HEK293 (cell line): ENCODE results near the gene PSMC2.
A peak's percentile ranks its signal among the peaks of the same experiment; 100 is the strongest.

Source experiments
- CTCF ChIP-seq: fragments of 450-650 bp; formaldehyde crosslinking; IDR thresholded peaks from 2 replicates; pipeline ENCODE4 v1.5.1; 2016; ENCODE audit warnings: missing biosample characterization, missing genetic modification characterization
- ELK4 ChIP-seq: IDR thresholded peaks from 2 replicates; pipeline ENCODE4 v1.6.1; 2011; ENCODE audit warnings: mild to moderate bottlenecking, low read depth, low read length, borderline replicate concordance
- SP3 ChIP-seq: fragments of 450-650 bp; formaldehyde crosslinking; IDR thresholded peaks from 2 replicates; pipeline ENCODE4 v1.5.1; 2016; ENCODE audit warnings: missing biosample characterization, missing genetic modification characterization
- SP7 ChIP-seq: fragments of 450-650 bp; formaldehyde crosslinking; IDR thresholded peaks from 2 replicates; pipeline ENCODE4 v1.5.1; 2016; ENCODE audit warnings: missing biosample characterization, missing genetic modification characterization
- ZBTB10 ChIP-seq: fragments of 450-650 bp; formaldehyde crosslinking; IDR thresholded peaks from 2 replicates; pipeline ENCODE4 v1.5.1; 2016; ENCODE audit warnings: missing biosample characterization, missing genetic modification characterization
- ZBTB49 ChIP-seq: fragments of 450-650 bp; formaldehyde crosslinking; IDR thresholded peaks from 2 replicates; pipeline ENCODE4 v1.5.1; 2016; ENCODE audit warnings: missing biosample characterization, missing genetic modification characterization, low read depth
- ZNF138 ChIP-seq: fragments of 450-650 bp; formaldehyde crosslinking; IDR thresholded peaks from 2 replicates; pipeline ENCODE4 v1.5.1; 2016; ENCODE audit warnings: missing biosample characterization, missing genetic modification characterization, borderline replicate concordance
- ZNF24 ChIP-seq: fragments of 450-650 bp; formaldehyde crosslinking; IDR thresholded peaks from 2 replicates; pipeline ENCODE4 v1.5.1; 2016; ENCODE audit warnings: missing biosample characterization, missing genetic modification characterization
- ZNF26 ChIP-seq: fragments of 450-650 bp; formaldehyde crosslinking; IDR thresholded peaks from 2 replicates; pipeline ENCODE4 v1.5.1; 2016; ENCODE audit warnings: missing biosample characterization, missing genetic modification characterization
- ZNF274 ChIP-seq, 2 experiments: fragments of 200-500 bp in 1 of 2; fragments of 450-650 bp in 1 of 2; sonication (Bioruptor generic) in 1 of 2; formaldehyde crosslinking in 1 of 2; IDR thresholded peaks; 2 replicates each; pipeline versions ENCODE4 v1.5.1 to v1.6.1; 2014 to 2016; ENCODE audit warnings: borderline replicate concordance in 1 of 2, inconsistent platforms in 1 of 2, low read length in 1 of 2, missing biosample characterization in 1 of 2, missing genetic modification characterization in 1 of 2
- ZNF335 ChIP-seq: fragments of 450-650 bp; formaldehyde crosslinking; conservative IDR thresholded peaks from 2 replicates; pipeline ENCODE4 v1.5.1; 2016; ENCODE audit warnings: missing biosample characterization, missing genetic modification characterization
- ZNF48 ChIP-seq: fragments of 450-650 bp; formaldehyde crosslinking; IDR thresholded peaks from 2 replicates; pipeline ENCODE4 v1.5.1; 2016; ENCODE audit warnings: missing biosample characterization, missing genetic modification characterization
- ZSCAN4 ChIP-seq: fragments of 450-650 bp; formaldehyde crosslinking; IDR thresholded peaks from 2 replicates; pipeline ENCODE4 v1.5.1; 2017; ENCODE audit warnings: missing biosample characterization, missing genetic modification characterization

- no peak for TF ChIP-seq SP3
- TF ChIP-seq ZNF26 (tag by site-specific recombination), result no peak
- TF ChIP-seq ELK4, result no peak
- no peak for TF ChIP-seq ZBTB49 (tag by site-specific recombination)
- 0 out of 2 replicates have a peak, but pooled peaks have one; percentile 14 for TF ChIP-seq ZSCAN4 (tag by site-specific recombination)
- no peak for TF ChIP-seq ZBTB10 (tag by site-specific recombination)
- no peak for TF ChIP-seq CTCF (tag by site-specific recombination)
- TF ChIP-seq ZNF138, result no peak
- TF ChIP-seq ZNF24 (tag by site-specific recombination), result no peak
- TF ChIP-seq ZNF274 (IDR thresholded peaks at IDR 0.05; ENCODE audit: low read length), result no peak
- TF ChIP-seq ZNF274 (tag by site-specific recombination; IDR thresholded peaks at IDR 0.05; ENCODE audit: borderline replicate concordance), result no peak
- TF ChIP-seq ZNF335 (tag by site-specific recombination), result 0 out of 2 replicates have a peak, but pooled peaks have one; percentile 17
- no peak for TF ChIP-seq ZNF48 (tag by site-specific recombination)
- TF ChIP-seq SP7 (tag by site-specific recombination), result no peak
Observed at GRCh38 chr7:103346396-103346795, 1.0 kb upstream of the PSMC2 start.
